HUDEP-2 (cell line): ENCODE data around the gene TBL1X.
"Not testable (repeated sequence)": the region's sequence is repeated elsewhere in the genome, so short reads cannot be mapped to it uniquely, and the experiment has no call there.

Experiments used
- DNase-seq, 76 experiments: peaks; one replicate each; lab custom pipeline; 2025; ENCODE audit not compliant: unreplicated experiment in 76 of 76; lab: John Stamatoyannopoulos, UW

The TBL1X gene

GRCh38 chrX:9530848-9531274 is 66.0 kb downstream of the TBL1X start:
- DNase-seq = peak in 74 of 76 experiments; percentile 1 to 87 (median 72)

- no peak for DNase-seq
These were observed 67.5 kb downstream of the TBL1X start for GRCh38 chrX:9532349-9532748.

GRCh38 chrX:9533611-9534010 is 68.8 kb downstream of the TBL1X start:
- no peak for DNase-seq

- DNase-seq = no peak
These were observed 69.8 kb downstream of the TBL1X start for GRCh38 chrX:9534686-9535085.

GRCh38 chrX:9535101-9535500 is 70.2 kb downstream of the TBL1X start:
- no peak for DNase-seq

GRCh38 chrX:9536156-9536555 is 71.3 kb downstream of the TBL1X start:
- DNase-seq = not testable (repeated sequence)

GRCh38 chrX:9537781-9538180 is 72.9 kb downstream of the TBL1X start:
- no peak for DNase-seq

GRCh38 chrX:9538544-9539045 is 73.7 kb downstream of the TBL1X start:
- peak in 62 of 76 experiments; percentile 1 to 72 (median 29) for DNase-seq

GRCh38 chrX:9539605-9540387 is 74.9 kb downstream of the TBL1X start:
- DNase-seq = peak in 17 of 76 experiments; percentile 1 to 27 (median 3)

GRCh38 chrX:9542106-9542760 is 77.4 kb downstream of the TBL1X start:
- DNase-seq = no peak

GRCh38 chrX:9542761-9543111 is 77.9 kb downstream of the TBL1X start:
- DNase-seq = no peak

GRCh38 chrX:9555354-9555753 is 90.5 kb downstream of the TBL1X start:
- peak in 6 of 76 experiments; percentile 0 to 13 (median 6) for DNase-seq

GRCh38 chrX:9557091-9557490 is 92.2 kb downstream of the TBL1X start:
- no peak for DNase-seq

GRCh38 chrX:9557521-9557920 is 92.7 kb downstream of the TBL1X start:
- no peak for DNase-seq

- DNase-seq = no peak
These were observed 93.8 kb downstream of the TBL1X start for GRCh38 chrX:9558615-9559014.

- DNase-seq = no peak
These were observed 95.4 kb downstream of the TBL1X start for GRCh38 chrX:9560219-9560618.

- no peak for DNase-seq
These were observed 96.3 kb downstream of the TBL1X start for GRCh38 chrX:9561199-9561598.

GRCh38 chrX:9562851-9563250 is 98.0 kb downstream of the TBL1X start:
- DNase-seq = no peak

- DNase-seq = peak in 29 of 76 experiments; percentile 0 to 33 (median 2)
These were observed 101.3 kb downstream of the TBL1X start for GRCh38 chrX:9566150-9566621.

GRCh38 chrX:9569876-9570301 is 105.0 kb downstream of the TBL1X start:
- no peak for DNase-seq

GRCh38 chrX:9573282-9574106 is 108.6 kb downstream of the TBL1X start:
- no peak for DNase-seq
